Measurements from ENCODE around the gene ASAP2.

Gene ASAP2

GRCh38 chr2:9410108-9410507 is 203.5 kb downstream of the ASAP2 start:
- DNase-seq = no peak

DNA sequence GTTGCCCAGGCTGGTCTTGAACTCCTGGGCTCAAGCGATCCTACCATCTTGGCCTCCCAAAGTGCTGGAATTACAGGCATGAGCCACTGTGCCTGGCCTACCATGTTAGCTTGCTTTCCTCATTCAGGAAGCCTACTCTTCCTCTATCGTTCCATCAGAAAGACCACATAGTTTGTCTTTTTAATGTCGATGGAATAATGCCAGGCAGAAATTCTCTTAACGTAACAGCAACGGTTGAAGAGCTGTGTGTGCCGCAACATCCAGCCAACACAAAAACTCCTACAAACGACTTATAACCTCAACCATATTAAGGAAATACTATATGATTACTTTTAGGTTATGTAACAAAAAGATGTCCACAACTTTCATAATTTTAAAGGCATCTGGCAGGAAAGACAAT is 206.2 kb downstream of the ASAP2 start:
- no peak for DNase-seq

DNA sequence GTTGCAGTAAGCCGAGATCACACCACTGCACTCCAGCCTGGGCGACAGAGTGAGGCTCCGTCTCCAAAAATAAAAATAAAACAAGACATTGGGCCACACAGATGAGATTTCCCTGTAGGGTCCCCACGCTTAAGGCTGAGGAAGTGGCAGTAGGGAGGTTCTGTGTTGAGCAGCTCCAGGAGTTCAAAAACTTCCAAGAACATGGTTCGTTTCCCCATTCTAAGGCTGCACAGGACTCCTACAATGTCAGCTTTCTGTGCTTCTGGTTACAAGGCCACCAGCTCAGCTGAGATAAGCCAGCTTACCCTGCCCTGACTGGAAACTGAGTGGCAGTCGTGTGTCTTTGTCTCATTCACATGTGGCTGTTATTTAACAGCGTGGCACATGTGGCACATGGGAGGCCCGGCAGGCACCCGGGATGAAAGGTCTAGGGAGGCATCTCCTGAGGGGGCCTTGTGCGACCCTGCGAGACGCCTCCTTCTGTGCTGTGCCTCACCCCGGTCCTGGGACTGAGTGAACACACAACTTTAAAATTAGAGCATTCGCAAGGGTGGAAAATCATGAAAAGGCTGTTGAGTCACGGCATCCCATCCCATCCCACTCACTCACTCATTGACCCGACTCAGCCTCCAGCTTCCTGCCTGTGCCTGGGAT is 209.0 kb downstream of the ASAP2 start:
- peak; percentile 77 for DNase-seq

DNA sequence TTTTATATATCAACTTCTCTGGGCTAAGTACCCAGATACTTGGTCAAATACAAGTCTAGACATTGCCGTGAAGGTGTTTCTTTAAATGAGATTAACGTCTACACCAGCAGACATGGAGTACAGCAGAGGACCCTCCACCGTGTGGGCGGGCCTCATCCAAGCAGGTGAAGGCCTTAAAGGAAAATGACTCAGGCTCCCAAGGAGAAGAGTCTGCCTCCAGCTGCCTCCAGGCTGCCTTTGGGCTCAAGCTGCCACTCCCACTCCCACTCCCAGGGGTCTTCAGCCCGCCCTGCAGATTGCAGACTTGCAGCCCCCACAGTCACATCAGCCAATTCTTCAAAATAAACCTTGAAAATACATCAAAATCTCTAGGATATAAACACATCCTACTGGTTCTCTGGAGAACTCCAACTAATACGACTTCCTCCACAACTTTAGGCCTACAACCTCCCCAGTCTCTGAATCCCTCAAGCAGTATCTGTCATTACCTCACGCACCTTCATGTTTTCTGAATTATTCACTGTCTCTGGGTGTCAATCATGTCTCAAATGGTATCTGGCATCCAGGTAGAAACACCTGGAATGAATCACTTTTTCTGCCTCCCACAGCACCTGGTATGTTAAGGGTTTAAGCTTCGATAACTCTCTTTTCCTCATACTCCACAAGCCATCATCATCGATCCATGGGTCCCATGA is 209.8 kb downstream of the ASAP2 start:
- DNase-seq = no peak

- DNase-seq = no peak
Measured at GRCh38 chr2:9416962-9417316, 210.3 kb downstream of the ASAP2 start.

DNA sequence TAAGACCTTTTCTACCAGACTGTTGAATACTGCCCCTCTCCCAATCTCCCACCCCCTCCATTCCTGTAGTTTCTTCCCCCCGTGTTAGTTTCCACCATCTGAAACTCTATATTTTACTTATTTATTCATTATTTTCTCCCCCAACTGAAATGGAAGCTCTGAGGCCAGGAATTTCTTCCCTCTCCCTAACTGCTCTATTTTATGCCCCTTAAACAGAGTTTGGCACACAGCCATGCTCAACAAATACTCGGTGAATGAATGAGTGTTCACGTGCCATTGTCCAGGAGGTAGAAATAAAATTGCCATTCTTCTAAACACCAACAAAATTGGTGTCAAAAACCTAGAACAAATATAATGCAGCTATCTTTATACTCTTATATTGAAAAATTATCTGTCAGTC is 211.1 kb downstream of the ASAP2 start:
- DNase-seq = no peak

- DNase-seq = no peak
Measured at GRCh38 chr2:9418746-9419145, 212.1 kb downstream of the ASAP2 start.

- peak; percentile 74 for DNase-seq
Measured at GRCh38 chr2:9419541-9419940, 212.9 kb downstream of the ASAP2 start.

GRCh38 chr2:9420495-9420894 is 213.9 kb downstream of the ASAP2 start:
- DNase-seq = no peak

GRCh38 chr2:9422321-9423099 is 215.9 kb downstream of the ASAP2 start:
- DNase-seq = peak; percentile 55

GRCh38 chr2:9423100-9423921 is 216.7 kb downstream of the ASAP2 start, which contains the start of the genes CPSF3 and ITGB1BP1:
Gene CPSF3, plus strand, starts transcription at chr2:9423654. Its CDS starts 120 bp downstream, at chr2:9423774.
Gene ITGB1BP1, minus strand, starts transcription at chr2:9423528. Its CDS starts 4,831 bp downstream, at chr2:9418697.
- DNase-seq = peak; percentile 99

- peak; percentile 48 for DNase-seq
Measured at GRCh38 chr2:9423922-9424272, 217.3 kb downstream of the ASAP2 start.

DNA sequence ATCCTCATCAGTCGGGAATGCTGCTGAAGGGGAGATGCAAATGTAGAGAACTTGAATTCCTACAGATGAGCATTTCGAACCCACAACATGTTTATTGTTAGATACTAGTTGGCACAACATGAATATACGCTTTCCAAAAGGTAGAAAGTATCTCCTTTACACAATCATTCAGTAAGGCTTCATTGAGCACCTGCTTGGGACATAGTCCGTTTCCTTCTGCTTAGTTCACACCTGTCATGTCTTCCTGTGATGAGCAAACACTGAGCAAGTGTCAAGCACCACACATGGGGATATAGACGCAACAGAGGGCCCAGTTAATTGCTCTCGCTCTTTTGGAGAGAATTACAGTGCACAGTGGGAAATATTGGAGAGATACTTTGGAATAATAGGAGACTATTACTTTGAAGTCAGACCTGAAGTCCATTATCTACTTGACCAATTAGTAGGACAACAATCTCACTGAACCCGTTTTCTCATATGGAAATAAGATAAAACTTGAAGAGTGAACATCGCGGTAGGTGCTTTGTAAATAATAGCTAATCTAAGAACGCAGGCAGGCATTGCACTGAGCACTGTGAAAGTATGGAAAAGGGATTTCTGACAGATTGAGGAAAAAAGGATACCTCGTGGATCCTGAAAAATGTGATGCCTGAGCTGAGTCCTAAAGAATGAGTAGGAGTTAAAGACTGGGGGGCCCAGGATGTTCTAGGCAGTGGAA is 218.0 kb downstream of the ASAP2 start:
- no peak for DNase-seq

DNA sequence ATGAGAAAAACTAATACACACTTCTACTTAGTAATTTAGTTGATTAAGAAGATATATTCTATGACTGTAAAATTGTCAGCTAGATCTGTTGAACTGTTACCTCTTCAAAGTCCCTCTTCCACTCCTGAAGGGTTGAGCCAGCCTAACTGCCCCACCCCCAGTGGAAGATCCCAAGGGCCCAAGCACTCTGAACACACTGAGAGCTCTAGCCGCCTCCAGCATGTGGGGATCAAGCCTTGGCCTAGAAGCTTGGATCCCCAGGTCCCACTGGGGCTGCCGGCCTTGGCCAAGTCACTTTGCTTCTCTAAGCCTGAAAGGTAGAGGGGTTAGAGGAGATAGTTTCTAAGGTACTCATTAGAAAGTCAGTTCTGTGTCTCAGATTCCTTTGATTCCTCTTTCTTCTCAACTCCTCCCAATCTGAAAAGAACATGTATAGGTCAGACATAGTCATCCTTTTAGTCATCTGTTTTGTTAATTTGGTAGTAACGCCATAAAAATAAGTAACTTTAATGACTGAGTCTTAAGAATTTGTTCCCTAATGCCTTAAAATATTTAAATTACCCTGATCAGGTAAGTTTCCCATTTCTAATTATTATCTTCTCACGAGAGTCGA is 222.5 kb downstream of the ASAP2 start:
- no peak for DNase-seq

- DNase-seq = no peak
Measured at GRCh38 chr2:9430316-9431293, 224.0 kb downstream of the ASAP2 start.

GRCh38 chr2:9434489-9434888 is 227.9 kb downstream of the ASAP2 start:
- DNase-seq = no peak

GRCh38 chr2:9439536-9439935 is 232.9 kb downstream of the ASAP2 start:
- no peak for DNase-seq

DNA sequence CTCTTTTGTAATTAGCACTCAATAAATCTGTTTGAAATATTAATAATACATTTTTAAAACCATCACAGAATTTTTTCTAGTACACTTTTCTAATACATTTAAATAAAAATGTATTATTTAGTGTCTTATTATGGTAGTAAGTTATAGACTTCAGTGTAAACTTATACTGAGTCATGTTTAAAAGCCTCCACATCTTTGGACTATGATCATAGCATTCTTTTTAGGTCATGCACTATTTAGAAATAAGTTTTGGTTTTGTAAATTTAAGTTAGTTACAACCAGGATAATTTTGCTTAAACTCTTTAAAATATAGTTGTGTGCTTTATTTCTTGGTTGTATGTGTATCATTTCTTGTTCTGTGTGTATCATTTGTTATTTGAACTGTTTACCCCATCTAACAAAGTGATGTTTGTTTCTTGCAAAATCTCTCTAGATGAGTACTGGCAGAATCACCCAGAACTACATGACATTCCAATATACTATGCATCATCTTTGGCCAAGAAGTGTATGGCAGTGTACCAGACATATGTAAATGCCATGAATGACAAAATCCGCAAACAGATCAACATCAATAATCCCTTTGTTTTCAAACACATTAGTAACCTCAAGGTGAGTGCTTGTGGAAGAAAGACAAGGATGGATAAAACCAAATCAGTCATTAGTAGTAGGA is 233.6 kb downstream of the ASAP2 start:
- no peak for DNase-seq

DNA sequence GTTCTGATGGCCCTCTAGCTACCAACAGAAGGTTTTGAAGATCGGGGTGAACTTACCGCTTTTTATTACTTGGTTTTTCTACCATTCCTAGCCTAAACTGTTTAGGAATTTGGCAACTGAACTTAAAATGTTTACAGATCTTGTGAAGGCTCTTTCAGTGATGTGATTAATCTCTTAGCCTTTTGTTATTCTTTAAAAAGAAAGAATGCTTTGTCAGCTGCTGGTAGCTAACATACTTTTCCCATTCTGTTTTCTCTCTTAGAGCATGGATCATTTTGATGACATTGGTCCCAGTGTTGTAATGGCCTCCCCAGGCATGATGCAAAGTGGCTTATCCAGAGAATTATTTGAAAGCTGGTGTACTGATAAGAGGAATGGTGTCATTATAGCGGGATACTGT is 234.9 kb downstream of the ASAP2 start:
- DNase-seq = no peak

DNA sequence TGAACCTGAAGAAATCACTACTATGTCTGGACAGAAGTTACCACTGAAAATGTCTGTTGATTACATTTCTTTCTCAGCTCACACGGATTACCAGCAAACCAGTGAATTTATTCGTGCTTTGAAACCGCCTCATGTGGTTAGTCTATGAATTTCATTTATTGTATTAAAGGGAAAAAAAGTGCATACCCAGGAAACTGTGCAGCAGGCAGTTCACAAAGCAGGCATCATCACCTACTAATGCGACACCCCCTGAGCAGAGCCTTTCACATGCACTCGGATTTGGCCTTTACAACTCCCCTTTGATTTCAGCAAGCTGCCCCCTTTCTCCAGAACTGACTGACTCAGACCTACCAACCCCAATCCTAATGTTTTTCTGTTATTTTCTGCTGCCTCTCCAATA is 236.9 kb downstream of the ASAP2 start:
- no peak for DNase-seq

Measured in inflammatory macrophage treated with lipopolysaccharide for 4 hours (primary cell).